ENCODE measurements around the gene DRP2. TPM values are rescaled to one million over a fixed set of nuclear protein-coding genes. Genes with fewer than 3 reads are reported as not detected.

The DRP2 gene
- total RNA-seq, 2 experiments from 2014 or later = 0.58 to 0.69 TPM

- ChIA-PET CTCF (no interaction called here), POLR2A (no interaction called here)
- H3K36me3 Mint-ChIP-seq = no peaks in the 10 kb centered on the region
- peaks cover 23% of the 10 kb centered on the region for H3K4me1 Mint-ChIP-seq (ENCODE audit: low read depth)
- no peaks in the 10 kb centered on the region for H3K9me3 Mint-ChIP-seq
- no peak for DNase-seq
- H3K4me3 Mint-ChIP-seq = no peak overlapping the region
- intact Hi-C loops (cut with micrococcal nuclease) = no loop called here
- no peak overlapping the region for H3K27ac Mint-ChIP-seq
- H3K27me3 Mint-ChIP-seq = no peaks in the 10 kb centered on the region
Observed at GRCh38 chrX:101210630-101211029, 9.0 kb upstream of the DRP2 start.

- no peaks in the 10 kb centered on the region for H3K36me3 Mint-ChIP-seq
- H3K9me3 Mint-ChIP-seq = no peaks in the 10 kb centered on the region
- intact Hi-C loops (cut with micrococcal nuclease) = no loop called here
- no peaks in the 10 kb centered on the region for H3K27me3 Mint-ChIP-seq
- CTCF ChIA-PET = no interaction called here
- peaks cover 8% of the 10 kb centered on the region for H3K4me1 Mint-ChIP-seq (ENCODE audit: low read depth)
- no peak overlapping the region for H3K27ac Mint-ChIP-seq
- no peak overlapping the region for H3K4me3 Mint-ChIP-seq
- DNase-seq = no peak
- POLR2A ChIA-PET = no interaction called here
Observed at GRCh38 chrX:101217689-101218088, 1.9 kb upstream of the DRP2 start.

GRCh38 chrX:101219864-101220346 lies 319 bp downstream of the DRP2 start:
- Mint-ChIP-seq H3K9me3 (no peaks in the 10 kb centered on the region), H3K27ac (no peak overlapping the region), H3K36me3 (no peaks in the 10 kb centered on the region), H3K4me3 (no peak overlapping the region), H3K27me3 (no peaks in the 10 kb centered on the region), H3K4me1 (ENCODE audit: low read depth) (peaks cover 8% of the 10 kb centered on the region)
- intact Hi-C loops (cut with micrococcal nuclease) = no loop called here
- CTCF ChIA-PET = no interaction called here
- POLR2A ChIA-PET = no interaction called here
- peak; percentile 16 for DNase-seq

- Mint-ChIP-seq H3K9me3 (no peaks in the 10 kb centered on the region), H3K4me1 (ENCODE audit: low read depth) (peaks cover 8% of the 10 kb centered on the region), H3K36me3 (no peaks in the 10 kb centered on the region), H3K27me3 (no peaks in the 10 kb centered on the region), H3K27ac (no peak overlapping the region), H3K4me3 (no peak overlapping the region)
- CTCF ChIA-PET = no interaction called here
- intact Hi-C loops (cut with micrococcal nuclease) = no loop called here
- no peak for DNase-seq
- POLR2A ChIA-PET = no interaction called here
Observed at GRCh38 chrX:101220662-101221260, 1.2 kb downstream of the DRP2 start.

- H3K27me3 Mint-ChIP-seq = no peaks in the 10 kb centered on the region
- POLR2A ChIA-PET = no interaction called here
- no peak for DNase-seq
- peaks cover 8% of the 10 kb centered on the region for H3K4me1 Mint-ChIP-seq (ENCODE audit: low read depth)
- H3K27ac Mint-ChIP-seq = no peak overlapping the region
- no peak overlapping the region for H3K4me3 Mint-ChIP-seq
- CTCF ChIA-PET = no interaction called here
- H3K36me3 Mint-ChIP-seq = no peaks in the 10 kb centered on the region
- intact Hi-C loops (cut with micrococcal nuclease) = no loop called here
- no peaks in the 10 kb centered on the region for H3K9me3 Mint-ChIP-seq
Observed at GRCh38 chrX:101223226-101223625, 3.6 kb downstream of the DRP2 start.

- CTCF ChIA-PET = no interaction called here
Observed at GRCh38 chrX:101229170-101229569, 9.6 kb downstream of the DRP2 start.

GRCh38 chrX:101230636-101231035 lies 11.1 kb downstream of the DRP2 start:
- CTCF ChIA-PET = no interaction called here
- Mint-ChIP-seq H3K27ac (no peak overlapping the region), H3K4me1 (ENCODE audit: low read depth) (no peaks in the 10 kb centered on the region), H3K36me3 (no peaks in the 10 kb centered on the region), H3K27me3 (no peaks in the 10 kb centered on the region), H3K9me3 (no peaks in the 10 kb centered on the region), H3K4me3 (no peak overlapping the region)
- intact Hi-C loops (cut with micrococcal nuclease) = no loop called here
- DNase-seq = no peak
- POLR2A ChIA-PET = no interaction called here

More at GRCh38 chrX:101229170-101229569, 9.6 kb downstream of the DRP2 start:
- POLR2A ChIA-PET = no interaction called here
- no peaks in the 10 kb centered on the region for H3K4me1 Mint-ChIP-seq (ENCODE audit: low read depth)
- intact Hi-C loops (cut with micrococcal nuclease) = no loop called here
- no peaks in the 10 kb centered on the region for H3K9me3 Mint-ChIP-seq
- no peaks in the 10 kb centered on the region for H3K27me3 Mint-ChIP-seq
- no peaks in the 10 kb centered on the region for H3K36me3 Mint-ChIP-seq
- no peak overlapping the region for H3K27ac Mint-ChIP-seq
- DNase-seq = no peak
- no peak overlapping the region for H3K4me3 Mint-ChIP-seq

GRCh38 chrX:101231080-101231479 lies 11.5 kb downstream of the DRP2 start:
- POLR2A ChIA-PET = no interaction called here
- no peak overlapping the region for H3K27ac Mint-ChIP-seq

GRCh38 chrX:101232316-101232715 lies 12.7 kb downstream of the DRP2 start:
- Mint-ChIP-seq H3K9me3 (no peaks in the 10 kb centered on the region), H3K4me3 (no peak overlapping the region), H3K27me3 (no peaks in the 10 kb centered on the region), H3K27ac (no peak overlapping the region), H3K4me1 (ENCODE audit: low read depth) (no peaks in the 10 kb centered on the region), H3K36me3 (no peaks in the 10 kb centered on the region)
- CTCF ChIA-PET = no interaction called here
- intact Hi-C loops (cut with micrococcal nuclease) = no loop called here
- POLR2A ChIA-PET = no interaction called here
- no peak for DNase-seq

More at GRCh38 chrX:101231080-101231479, 11.5 kb downstream of the DRP2 start:
- H3K4me3 Mint-ChIP-seq = no peak overlapping the region
- no peaks in the 10 kb centered on the region for H3K27me3 Mint-ChIP-seq
- intact Hi-C loops (cut with micrococcal nuclease) = no loop called here
- CTCF ChIA-PET = no interaction called here
- no peaks in the 10 kb centered on the region for H3K36me3 Mint-ChIP-seq
- DNase-seq = no peak
- H3K9me3 Mint-ChIP-seq = no peaks in the 10 kb centered on the region
- no peaks in the 10 kb centered on the region for H3K4me1 Mint-ChIP-seq (ENCODE audit: low read depth)

GRCh38 chrX:101237041-101237440 lies 17.5 kb downstream of the DRP2 start:
- no peaks in the 10 kb centered on the region for H3K4me1 Mint-ChIP-seq (ENCODE audit: low read depth)
- no peak overlapping the region for H3K27ac Mint-ChIP-seq
- intact Hi-C loops (cut with micrococcal nuclease) = no loop called here
- no peaks in the 10 kb centered on the region for H3K9me3 Mint-ChIP-seq
- no peak overlapping the region for H3K4me3 Mint-ChIP-seq
- no peaks in the 10 kb centered on the region for H3K27me3 Mint-ChIP-seq
- CTCF ChIA-PET = no interaction called here
- H3K36me3 Mint-ChIP-seq = no peaks in the 10 kb centered on the region
- no peak for DNase-seq
- POLR2A ChIA-PET = no interaction called here

GRCh38 chrX:101241531-101241930 lies 21.9 kb downstream of the DRP2 start:
- Mint-ChIP-seq H3K4me3 (no peak overlapping the region), H3K4me1 (ENCODE audit: low read depth) (no peaks in the 10 kb centered on the region), H3K27ac (no peak overlapping the region), H3K27me3 (no peaks in the 10 kb centered on the region), H3K36me3 (no peaks in the 10 kb centered on the region), H3K9me3 (no peaks in the 10 kb centered on the region)
- ChIA-PET POLR2A (no interaction called here), CTCF (no interaction called here)
- DNase-seq = no peak
- intact Hi-C loops (cut with micrococcal nuclease) = no loop called here

- H3K9me3 Mint-ChIP-seq = no peaks in the 10 kb centered on the region
- peaks cover under 1% of the 10 kb centered on the region for H3K4me1 Mint-ChIP-seq (ENCODE audit: low read depth)
- intact Hi-C loops (cut with micrococcal nuclease) = no loop called here
Observed at GRCh38 chrX:101252634-101253033, 33.0 kb downstream of the DRP2 start.

GRCh38 chrX:101257448-101258258 lies 38.1 kb downstream of the DRP2 start:
- Mint-ChIP-seq H3K4me1 (ENCODE audit: low read depth) (peaks cover 3% of the 10 kb centered on the region), H3K4me3 (no peak overlapping the region), H3K36me3 (no peaks in the 10 kb centered on the region), H3K27ac (no peak overlapping the region), H3K27me3 (no peaks in the 10 kb centered on the region), H3K9me3 (no peaks in the 10 kb centered on the region)
- DNase-seq = no peak
- POLR2A ChIA-PET = no interaction called here
- CTCF ChIA-PET = no interaction called here
- intact Hi-C loops (cut with micrococcal nuclease) = no loop called here

More at GRCh38 chrX:101252634-101253033, 33.0 kb downstream of the DRP2 start:
- Mint-ChIP-seq H3K4me3 (no peak overlapping the region), H3K36me3 (no peaks in the 10 kb centered on the region), H3K27ac (no peak overlapping the region), H3K27me3 (no peaks in the 10 kb centered on the region)
- ChIA-PET CTCF (no interaction called here), POLR2A (no interaction called here)
- DNase-seq = no peak
